GM12878 (cell line): ENCODE data around the gene SLC9A7. TPM values are rescaled to one million over a fixed set of nuclear protein-coding genes. Genes with fewer than 3 reads are reported as not detected.
A peak's percentile ranks its signal among the peaks of the same experiment; 100 is the strongest.

ENCODE experiments used
- ASH2L ChIP-seq: fragments of 300-600, 200-600 bp; sonication (generic); IDR thresholded peaks from 2 replicates; pipeline ENCODE4 v1.6.1; 2017; ENCODE audit warnings: low read depth, mild to moderate bottlenecking, borderline replicate concordance
- ATF7 ChIP-seq: fragments of 450-650 bp; IDR thresholded peaks from 2 replicates; pipeline ENCODE4 v1.6.1; 2016; ENCODE audit warnings: low read depth, mild to moderate bottlenecking
- BCLAF1 ChIP-seq: fragments of 450-650 bp; IDR thresholded peaks from 2 replicates; pipeline ENCODE4 v1.6.1; 2017; ENCODE audit warnings: antibody characterized with exemption, mild to moderate bottlenecking, moderate library complexity
- BMI1 ChIP-seq: fragments of 450-650 bp; IDR thresholded peaks from 2 replicates; pipeline ENCODE4 v1.6.1; 2016; ENCODE audit warnings: mild to moderate bottlenecking, moderate library complexity, borderline replicate concordance
- BRCA1 ChIP-seq: IDR thresholded peaks from 2 replicates; pipeline ENCODE4 v1.6.1; 2011; ENCODE audit warnings: low read depth, low read length, improper control_type of control experiment
- FOXK2 ChIP-seq: fragments of 450-650 bp; IDR thresholded peaks from 2 replicates; pipeline ENCODE4 v1.6.1; 2017; ENCODE audit warnings: mild to moderate bottlenecking, moderate library complexity
- KAT2A ChIP-seq: conservative IDR thresholded peaks from 2 replicates; pipeline ENCODE4 v1.6.1; 2011; ENCODE audit warnings: low read depth, low read length; ENCODE audit not compliant: control insufficient read depth
- MEF2B ChIP-seq: fragments of 450-650 bp; IDR thresholded peaks from 2 replicates; pipeline ENCODE4 v1.6.1; 2018; ENCODE audit warnings: mild to moderate bottlenecking, moderate library complexity; ENCODE audit not compliant: partially characterized antibody, poor library complexity, severe bottlenecking
- NBN ChIP-seq: fragments of 450-650 bp; IDR thresholded peaks from 2 replicates; pipeline ENCODE4 v1.6.1; 2016
- PAX5 ChIP-seq: IDR thresholded peaks from 2 replicates; pipeline ENCODE4 v1.6.1; 2011; ENCODE audit warnings: low read depth, low read length, borderline replicate concordance
- POU2F2 ChIP-seq: IDR thresholded peaks from 3 replicates; pipeline ENCODE4 v1.6.1; 2011; ENCODE audit warnings: low read depth, mild to moderate bottlenecking, low read length, borderline replicate concordance
- RFX5 ChIP-seq: IDR thresholded peaks from 2 replicates; pipeline ENCODE4 v1.6.1; 2011; ENCODE audit warnings: low read depth, low read length, improper control_type of control experiment
- SPI1 ChIP-seq: IDR thresholded peaks from 2 replicates; pipeline ENCODE4 v1.6.1; 2011; ENCODE audit warnings: low read depth, mild to moderate bottlenecking, low read length, moderate library complexity, borderline replicate concordance; ENCODE audit not compliant: insufficient read depth
- TARDBP ChIP-seq: IDR thresholded peaks from 2 replicates; pipeline ENCODE4 v1.6.1; 2016; ENCODE audit warnings: borderline replicate concordance
- TCF3 ChIP-seq: IDR thresholded peaks from 2 replicates; pipeline ENCODE4 v1.6.1; 2012; ENCODE audit warnings: low read depth, mild to moderate bottlenecking, low read length, borderline replicate concordance; ENCODE audit not compliant: insufficient read depth
- USF1 ChIP-seq: IDR thresholded peaks from 2 replicates; pipeline ENCODE4 v1.6.1; 2011; ENCODE audit warnings: borderline replicate concordance, low read depth, mild to moderate bottlenecking, moderate library complexity, mixed read lengths, low read length; ENCODE audit not compliant: insufficient read depth; ENCODE audit errors: extremely low read length
- ZNF217 ChIP-seq: fragments of 450-650 bp; IDR thresholded peaks from 2 replicates; pipeline ENCODE4 v1.6.1; 2017; ENCODE audit warnings: antibody characterized with exemption, mild to moderate bottlenecking
- polyA plus RNA-seq, 11 experiments: library from polyadenylated mRNA; depleted of rRNA in 4 of 11; unstranded in 6 of 11; stranded (reverse) in 5 of 11; fragments of >200 nt; fragmentation: Nextera tagmentation in 4 of 11; fragmentation: Illumina TruSeq in 1 of 11; extraction: Ambion mirVana in 4 of 11; extraction: Trizol in 1 of 11; gene quantifications; 1 replicate in 1 of 11; 2 replicates in 10 of 11; pipeline versions ENCODE4 v1.2.1 to v1.2.3, GENCODE V29; 2011 to 2016; ENCODE audit warnings: inconsistent platforms in 2 of 11, missing spikeins in 2 of 11, low read depth in 1 of 11
- total RNA-seq, 4 experiments: library from RNA; depleted of rRNA in 3 of 4; stranded (reverse); fragments of >200 nt in 3 of 4; fragmentation: Illumina TruSeq in 1 of 4; extraction: Trizol in 1 of 4; gene quantifications; 2 replicates each; pipeline versions ENCODE4 v1.2.1 to v1.2.3, GENCODE V29; 2013 to 2021
- TF ChIP-seq, protein P1 (sequence below), 3 experiments: IDR thresholded peaks in 2 of 3; conservative IDR thresholded peaks in 1 of 3; 2 replicates each; pipeline ENCODE4 v1.5.1; 2011; ENCODE audit warnings: low read depth in 3 of 3, low read length in 3 of 3, mild to moderate bottlenecking in 3 of 3, control low read depth in 2 of 3, moderate library complexity in 2 of 3, inconsistent platforms in 1 of 3, mixed read lengths in 1 of 3; ENCODE audit not compliant: control insufficient read depth in 2 of 3, insufficient read depth in 1 of 3; ENCODE audit errors: extremely low read depth in 1 of 3
- TF ChIP-seq, protein P2 (sequence below): fragments of 450-650 bp; IDR thresholded peaks from 2 replicates; pipeline ENCODE4 v1.6.1; 2016; ENCODE audit warnings: mild to moderate bottlenecking, moderate library complexity, borderline replicate concordance

Gene SLC9A7
- total and polyA plus RNA-seq, 10 of the 15 experiments (the other 5 are each of a cell fraction or from before 2014, with no cell fraction given): 5.0 to 62.8 (median 30.5) TPM

GRCh38 chrX:46628460-46629371 lies 130.2 kb downstream of the SLC9A7 start (continued):
- TF ChIP-seq, protein P1, sequence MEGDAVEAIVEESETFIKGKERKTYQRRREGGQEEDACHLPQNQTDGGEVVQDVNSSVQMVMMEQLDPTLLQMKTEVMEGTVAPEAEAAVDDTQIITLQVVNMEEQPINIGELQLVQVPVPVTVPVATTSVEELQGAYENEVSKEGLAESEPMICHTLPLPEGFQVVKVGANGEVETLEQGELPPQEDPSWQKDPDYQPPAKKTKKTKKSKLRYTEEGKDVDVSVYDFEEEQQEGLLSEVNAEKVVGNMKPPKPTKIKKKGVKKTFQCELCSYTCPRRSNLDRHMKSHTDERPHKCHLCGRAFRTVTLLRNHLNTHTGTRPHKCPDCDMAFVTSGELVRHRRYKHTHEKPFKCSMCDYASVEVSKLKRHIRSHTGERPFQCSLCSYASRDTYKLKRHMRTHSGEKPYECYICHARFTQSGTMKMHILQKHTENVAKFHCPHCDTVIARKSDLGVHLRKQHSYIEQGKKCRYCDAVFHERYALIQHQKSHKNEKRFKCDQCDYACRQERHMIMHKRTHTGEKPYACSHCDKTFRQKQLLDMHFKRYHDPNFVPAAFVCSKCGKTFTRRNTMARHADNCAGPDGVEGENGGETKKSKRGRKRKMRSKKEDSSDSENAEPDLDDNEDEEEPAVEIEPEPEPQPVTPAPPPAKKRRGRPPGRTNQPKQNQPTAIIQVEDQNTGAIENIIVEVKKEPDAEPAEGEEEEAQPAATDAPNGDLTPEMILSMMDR (IDR thresholded peaks at IDR 0.05 in 2 of 3, conservative IDR thresholded peaks at IDR 0.05 in 1 of 3; ENCODE audit: control insufficient read depth in 2 of 3, extremely low read depth in 1 of 3, insufficient read depth in 1 of 3, low read depth in 3 of 3, low read length in 3 of 3): no peak
- TF ChIP-seq BCLAF1: no peak
- TF ChIP-seq ZNF217: no peak
- TF ChIP-seq TCF3: no peak
- TF ChIP-seq NBN: peak; percentile 38; the same call in 1 of the 2 replicates
- TF ChIP-seq FOXK2: no peak
- no peak for TF ChIP-seq BRCA1
- TF ChIP-seq, protein P2, sequence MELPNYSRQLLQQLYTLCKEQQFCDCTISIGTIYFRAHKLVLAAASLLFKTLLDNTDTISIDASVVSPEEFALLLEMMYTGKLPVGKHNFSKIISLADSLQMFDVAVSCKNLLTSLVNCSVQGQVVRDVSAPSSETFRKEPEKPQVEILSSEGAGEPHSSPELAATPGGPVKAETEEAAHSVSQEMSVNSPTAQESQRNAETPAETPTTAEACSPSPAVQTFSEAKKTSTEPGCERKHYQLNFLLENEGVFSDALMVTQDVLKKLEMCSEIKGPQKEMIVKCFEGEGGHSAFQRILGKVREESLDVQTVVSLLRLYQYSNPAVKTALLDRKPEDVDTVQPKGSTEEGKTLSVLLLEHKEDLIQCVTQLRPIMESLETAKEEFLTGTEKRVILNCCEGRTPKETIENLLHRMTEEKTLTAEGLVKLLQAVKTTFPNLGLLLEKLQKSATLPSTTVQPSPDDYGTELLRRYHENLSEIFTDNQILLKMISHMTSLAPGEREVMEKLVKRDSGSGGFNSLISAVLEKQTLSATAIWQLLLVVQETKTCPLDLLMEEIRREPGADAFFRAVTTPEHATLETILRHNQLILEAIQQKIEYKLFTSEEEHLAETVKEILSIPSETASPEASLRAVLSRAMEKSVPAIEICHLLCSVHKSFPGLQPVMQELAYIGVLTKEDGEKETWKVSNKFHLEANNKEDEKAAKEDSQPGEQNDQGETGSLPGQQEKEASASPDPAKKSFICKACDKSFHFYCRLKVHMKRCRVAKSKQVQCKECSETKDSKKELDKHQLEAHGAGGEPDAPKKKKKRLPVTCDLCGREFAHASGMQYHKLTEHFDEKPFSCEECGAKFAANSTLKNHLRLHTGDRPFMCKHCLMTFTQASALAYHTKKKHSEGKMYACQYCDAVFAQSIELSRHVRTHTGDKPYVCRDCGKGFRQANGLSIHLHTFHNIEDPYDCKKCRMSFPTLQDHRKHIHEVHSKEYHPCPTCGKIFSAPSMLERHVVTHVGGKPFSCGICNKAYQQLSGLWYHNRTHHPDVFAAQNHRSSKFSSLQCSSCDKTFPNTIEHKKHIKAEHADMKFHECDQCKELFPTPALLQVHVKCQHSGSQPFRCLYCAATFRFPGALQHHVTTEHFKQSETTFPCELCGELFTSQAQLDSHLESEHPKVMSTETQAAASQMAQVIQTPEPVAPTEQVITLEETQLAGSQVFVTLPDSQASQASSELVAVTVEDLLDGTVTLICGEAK: no peak
- 0 out of 2 replicates have a peak, but pooled peaks have one; percentile 38 for TF ChIP-seq ASH2L
- no peak for TF ChIP-seq USF1
- TF ChIP-seq RFX5: no peak
- TF ChIP-seq TARDBP: no peak
- TF ChIP-seq SPI1: peak; percentile 70
- peak; percentile 78 for TF ChIP-seq MEF2B
- TF ChIP-seq KAT2A: no peak
- peak; percentile 85; the same call in 2 of the 3 replicates for TF ChIP-seq POU2F2
- TF ChIP-seq PAX5: no peak; the same call in 1 of the 2 replicates
- TF ChIP-seq BMI1: no peak
- peak; percentile 75 for TF ChIP-seq ATF7
